Measurements from ENCODE around the gene USP11. TPM values are rescaled to one million over a fixed set of nuclear protein-coding genes. Genes with fewer than 3 reads are reported as not detected.

USP11 gene
- polyA plus RNA-seq, 1 experiment: 39.9 TPM

DNA sequence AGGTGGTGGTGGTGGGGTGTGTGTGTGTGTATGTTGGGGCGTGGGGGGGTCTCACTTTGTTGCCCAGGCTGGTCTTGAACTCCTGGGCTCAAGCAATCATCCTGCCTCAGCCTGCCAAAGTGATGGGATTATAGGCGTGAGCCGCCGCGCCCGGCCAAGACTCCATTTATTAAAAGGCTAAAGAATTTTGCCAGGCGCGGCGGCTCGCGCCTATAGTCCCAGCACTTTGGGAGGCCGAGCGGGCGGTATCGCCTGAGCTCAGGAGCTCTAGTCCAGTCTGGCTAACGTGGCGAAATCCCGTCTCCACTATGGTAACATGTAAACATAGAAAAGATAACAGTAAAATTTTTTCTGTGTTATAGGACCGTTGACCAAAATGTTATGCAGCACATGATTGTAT is 42.9 kb upstream of the USP11 start:
- ChIA-PET CTCF (interaction anchor here (1.4 to 4.0 kb wide), 2 partner anchors 11 to 195 kb away, joined by 5 to 26 read pairs; no protein-coding TSS in a partner anchor), POLR2A (interaction anchor here (0.6 kb wide), 1 partner anchor 336 kb away, joined by 3 read pairs; no protein-coding TSS in a partner anchor)
- H3K27me3 ChIP-seq (ENCODE audit: control insufficient read depth, insufficient read depth, low read length): no peaks in the 10 kb centered on the region
- TF ChIP-seq, protein P1, sequence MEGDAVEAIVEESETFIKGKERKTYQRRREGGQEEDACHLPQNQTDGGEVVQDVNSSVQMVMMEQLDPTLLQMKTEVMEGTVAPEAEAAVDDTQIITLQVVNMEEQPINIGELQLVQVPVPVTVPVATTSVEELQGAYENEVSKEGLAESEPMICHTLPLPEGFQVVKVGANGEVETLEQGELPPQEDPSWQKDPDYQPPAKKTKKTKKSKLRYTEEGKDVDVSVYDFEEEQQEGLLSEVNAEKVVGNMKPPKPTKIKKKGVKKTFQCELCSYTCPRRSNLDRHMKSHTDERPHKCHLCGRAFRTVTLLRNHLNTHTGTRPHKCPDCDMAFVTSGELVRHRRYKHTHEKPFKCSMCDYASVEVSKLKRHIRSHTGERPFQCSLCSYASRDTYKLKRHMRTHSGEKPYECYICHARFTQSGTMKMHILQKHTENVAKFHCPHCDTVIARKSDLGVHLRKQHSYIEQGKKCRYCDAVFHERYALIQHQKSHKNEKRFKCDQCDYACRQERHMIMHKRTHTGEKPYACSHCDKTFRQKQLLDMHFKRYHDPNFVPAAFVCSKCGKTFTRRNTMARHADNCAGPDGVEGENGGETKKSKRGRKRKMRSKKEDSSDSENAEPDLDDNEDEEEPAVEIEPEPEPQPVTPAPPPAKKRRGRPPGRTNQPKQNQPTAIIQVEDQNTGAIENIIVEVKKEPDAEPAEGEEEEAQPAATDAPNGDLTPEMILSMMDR (IDR thresholded peaks at IDR 0.05; ENCODE audit: insufficient read depth, low read depth, low read length): no peak
- H3K36me3 ChIP-seq (ENCODE audit: control insufficient read depth, insufficient read depth, low read length): peaks cover 5% of the 10 kb centered on the region
- no peak for DNase-seq (ENCODE audit: low read depth)
- no peak overlapping the region for H3K4me3 ChIP-seq (ENCODE audit: low read depth, low read length)

DNA sequence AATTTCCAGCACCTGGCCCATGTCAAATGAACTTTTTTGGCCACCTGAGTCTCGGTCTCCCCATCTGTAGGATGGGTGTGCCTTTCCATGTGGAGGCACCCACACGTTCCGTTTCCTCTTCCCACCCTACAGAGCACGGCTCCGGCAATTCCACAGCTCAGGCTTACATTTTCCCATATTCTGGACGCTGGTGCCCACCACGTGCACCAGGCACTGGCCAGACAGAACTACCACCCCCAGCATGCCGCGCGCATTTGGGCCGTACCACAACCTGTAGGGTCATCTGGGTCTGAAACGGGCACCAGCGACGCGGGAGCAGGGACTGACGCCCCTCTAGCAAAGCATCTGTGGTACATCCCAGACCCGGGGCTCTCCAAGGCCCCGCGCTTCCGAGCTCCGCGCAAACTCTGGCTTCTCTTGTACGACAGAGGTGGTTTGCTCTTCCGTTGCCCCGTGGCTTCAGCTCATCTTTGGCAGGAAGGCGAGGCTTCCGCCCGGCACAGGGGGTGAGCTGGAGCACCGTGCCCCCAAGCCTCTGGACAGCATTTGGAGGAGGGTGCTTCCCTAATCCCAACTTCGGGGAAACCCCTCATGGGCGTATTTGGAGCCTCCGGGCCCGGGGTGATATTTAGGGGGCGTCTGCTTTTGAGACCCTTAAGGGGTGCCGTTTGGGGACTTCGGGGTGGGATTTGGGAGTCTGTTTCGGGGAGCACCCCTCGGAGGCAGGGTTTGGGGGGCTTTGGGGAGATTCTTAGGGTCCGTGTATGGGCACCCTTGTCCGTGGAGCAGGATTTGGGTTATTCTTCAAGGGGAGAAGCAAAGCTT is 42.2 kb upstream of the USP11 start:
- ChIA-PET CTCF (interaction anchor here (0.9 to 4.0 kb wide), 6 partner anchors 10 to 333 kb away, joined by 3 to 26 read pairs (median 3); no protein-coding TSS in a partner anchor), POLR2A (interaction anchor here (0.6 kb wide), 2 partner anchors 87 to 335 kb away, joined by 3 read pairs; no protein-coding TSS in a partner anchor)
- Histone ChIP-seq H3K27me3 (ENCODE audit: control insufficient read depth, insufficient read depth, low read length) (no peaks in the 10 kb centered on the region), H3K4me3 (ENCODE audit: low read depth, low read length) (peak overlapping the region; percentile 56), H3K36me3 (ENCODE audit: control insufficient read depth, insufficient read depth, low read length) (peaks cover 3% of the 10 kb centered on the region; the same call in 1 of the 2 replicates)
- TF ChIP-seq, protein P1 (IDR thresholded peaks at IDR 0.05; ENCODE audit: insufficient read depth, low read depth, low read length): no peak
- DNase-seq (ENCODE audit: low read depth): peak; percentile 54

DNA sequence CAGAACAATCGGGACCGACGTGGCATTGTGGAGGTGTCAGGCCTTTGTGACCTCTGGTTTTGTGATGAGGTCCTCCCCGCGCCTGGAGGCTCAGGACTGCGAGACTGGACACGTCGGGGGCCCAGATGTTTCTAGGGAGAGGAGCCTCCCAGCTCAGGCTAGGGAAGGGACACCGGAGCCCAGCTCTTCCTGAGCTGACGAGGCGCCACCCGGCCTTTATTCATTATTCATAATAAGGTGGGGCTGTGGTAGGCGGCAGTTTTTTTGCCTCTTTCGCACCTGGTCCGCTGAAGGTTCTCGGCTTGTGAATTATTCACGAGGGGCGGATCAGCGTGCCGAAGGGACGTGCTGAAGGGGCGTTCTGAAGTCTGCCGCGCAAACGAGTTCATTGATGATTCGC is 41.5 kb upstream of the USP11 start:
- CTCF ChIA-PET: interaction anchor here (0.9 to 4.0 kb wide), 6 partner anchors 10 to 332 kb away, joined by 3 to 26 read pairs (median 3); no protein-coding TSS in a partner anchor
- Histone ChIP-seq H3K36me3 (ENCODE audit: control insufficient read depth, insufficient read depth, low read length) (no peaks in the 10 kb centered on the region), H3K4me3 (ENCODE audit: low read depth, low read length) (peak overlapping the region; percentile 56), H3K27me3 (ENCODE audit: control insufficient read depth, insufficient read depth, low read length) (no peaks in the 10 kb centered on the region)
- TF ChIP-seq, protein P1 (IDR thresholded peaks at IDR 0.05; ENCODE audit: insufficient read depth, low read depth, low read length): no peak
- DNase-seq (ENCODE audit: low read depth): no peak
- POLR2A ChIA-PET: no interaction called here

DNA sequence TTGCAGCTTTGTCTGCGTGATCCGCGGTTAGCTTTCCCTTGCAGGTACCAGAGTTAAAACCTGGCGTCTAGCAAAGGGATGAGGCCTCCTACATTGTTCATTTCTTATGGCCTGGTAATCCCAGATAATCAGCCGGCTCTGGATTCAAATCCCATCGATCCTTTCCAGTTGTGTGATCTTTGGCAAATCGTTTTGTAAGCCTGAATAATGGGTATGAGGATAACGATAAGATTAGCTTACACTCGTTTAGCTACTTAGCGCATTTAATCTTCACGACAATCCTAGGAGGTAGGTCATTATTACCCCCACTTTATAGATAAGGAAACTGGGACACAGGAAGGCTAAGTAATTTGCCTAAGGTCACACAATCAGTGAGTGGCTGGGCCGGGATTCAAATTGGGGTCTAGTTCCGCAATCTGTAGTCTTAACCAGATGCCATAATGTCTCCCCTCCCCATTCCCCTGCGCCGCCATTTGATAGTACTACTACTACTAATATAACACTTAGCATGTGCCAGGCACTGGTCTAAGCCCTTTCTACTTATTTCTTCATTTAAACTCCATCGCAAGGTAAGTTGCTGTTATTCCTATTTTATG is 40.9 kb upstream of the USP11 start:
- POLR2A ChIA-PET: no interaction called here
- TF ChIP-seq, protein P1 (IDR thresholded peaks at IDR 0.05; ENCODE audit: insufficient read depth, low read depth, low read length): no peak
- H3K36me3 ChIP-seq (ENCODE audit: control insufficient read depth, insufficient read depth, low read length): no peaks in the 10 kb centered on the region
- H3K4me3 ChIP-seq (ENCODE audit: low read depth, low read length): peak overlapping the region; percentile 56
- CTCF ChIA-PET: interaction anchor here (1.0 to 4.0 kb wide), 2 partner anchors 193 to 331 kb away, joined by 3 to 26 read pairs; no protein-coding TSS in a partner anchor
- no peaks in the 10 kb centered on the region for H3K27me3 ChIP-seq (ENCODE audit: control insufficient read depth, insufficient read depth, low read length)
- no peak for DNase-seq (ENCODE audit: low read depth)

Data from BJ (cell line).